ENCODE results near the gene NUP93. TPM values are rescaled to one million over a fixed set of nuclear protein-coding genes. Genes with fewer than 3 reads are reported as not detected.
A peak's percentile ranks its signal among the peaks of the same experiment; 100 is the strongest.

NUP93 gene
- polyA plus RNA-seq, 10 donors = 36.8 to 52.1 (median 45.5) TPM

DNA sequence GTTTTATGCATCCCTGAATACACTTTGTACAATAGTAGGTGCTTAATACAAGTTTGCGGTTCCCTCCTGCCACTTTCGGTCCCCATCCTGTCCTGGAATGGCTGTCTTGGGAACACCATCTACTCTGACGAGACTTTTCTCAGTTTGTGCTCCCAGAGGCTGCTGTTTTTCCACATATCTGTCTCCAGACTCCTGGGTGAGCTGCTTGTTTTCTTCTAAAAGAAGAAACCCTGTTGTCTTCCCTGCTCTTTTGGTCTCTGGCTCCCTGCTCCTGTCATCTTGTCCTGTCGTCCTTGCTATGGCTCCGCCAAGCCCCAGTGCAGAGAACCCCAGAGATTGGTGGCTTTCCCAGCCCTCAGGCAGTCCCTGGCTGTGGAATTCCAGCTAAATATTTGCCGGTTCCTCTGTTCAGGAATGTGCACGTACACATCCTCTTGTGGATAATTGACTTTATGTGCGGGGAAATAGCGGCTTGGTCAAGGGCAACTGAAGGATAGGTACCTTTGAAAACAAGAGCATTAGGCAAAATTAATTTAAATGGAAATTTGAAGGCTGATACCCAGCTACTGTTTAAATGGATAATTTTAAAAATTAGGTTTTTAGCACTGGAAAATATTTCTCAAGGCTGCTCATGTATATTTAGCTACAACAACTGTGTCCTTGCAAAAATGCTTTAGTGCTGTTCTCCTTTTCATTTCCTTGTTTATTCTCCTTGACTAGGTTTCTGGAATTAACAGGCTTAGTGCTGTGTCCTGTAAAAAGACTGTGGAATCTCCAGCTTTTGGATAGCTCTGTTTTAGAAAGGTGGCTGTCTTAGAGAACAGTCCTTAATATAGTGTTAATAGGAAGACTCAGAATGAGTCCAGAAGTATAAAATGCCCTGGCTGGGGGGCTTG, 84.9 kb downstream of the NUP93 start:
- peak in 2 of 3 donors; percentile 7 to 32 for DNase-seq

DNA sequence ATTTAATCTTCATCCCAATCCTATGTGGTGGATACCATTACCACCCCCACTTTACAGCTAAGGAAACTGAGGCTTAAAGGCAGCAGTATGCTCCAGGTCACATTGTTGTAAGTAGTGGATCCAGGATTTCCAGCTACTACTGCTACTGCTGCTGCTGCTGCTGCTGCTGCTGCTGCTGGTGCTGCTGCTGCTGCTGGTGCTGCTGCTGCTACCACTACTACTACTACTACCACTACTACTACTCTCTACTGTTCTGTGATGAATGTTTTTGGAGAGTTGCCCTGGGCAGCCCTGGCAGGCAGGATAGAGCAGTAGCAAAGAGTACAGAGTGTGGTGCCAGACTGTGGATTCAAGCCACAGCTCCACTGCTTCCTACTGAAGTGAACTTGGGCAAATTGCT, 85.8 kb downstream of the NUP93 start:
- DNase-seq = no peak

DNA sequence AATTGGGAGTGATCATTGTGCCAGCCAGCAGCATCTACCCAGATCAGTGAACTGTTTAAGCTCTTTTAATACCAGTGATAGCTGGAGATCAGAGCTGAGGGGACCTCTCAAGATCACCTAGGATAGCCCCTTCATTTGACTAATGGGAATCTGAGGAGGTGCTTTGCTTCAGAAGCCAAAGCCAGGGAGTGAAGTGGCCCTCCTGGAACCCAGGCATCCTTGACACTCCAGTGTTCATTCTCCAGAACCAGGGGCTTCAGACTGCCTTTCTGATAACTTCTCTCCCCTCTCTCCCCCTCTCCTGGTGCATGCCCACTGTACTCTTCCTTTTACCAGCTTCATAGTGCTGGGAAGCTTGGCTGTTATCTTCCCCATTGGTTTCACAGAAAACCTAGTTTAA, 87.1 kb downstream of the NUP93 start:
- DNase-seq = no peak

DNA sequence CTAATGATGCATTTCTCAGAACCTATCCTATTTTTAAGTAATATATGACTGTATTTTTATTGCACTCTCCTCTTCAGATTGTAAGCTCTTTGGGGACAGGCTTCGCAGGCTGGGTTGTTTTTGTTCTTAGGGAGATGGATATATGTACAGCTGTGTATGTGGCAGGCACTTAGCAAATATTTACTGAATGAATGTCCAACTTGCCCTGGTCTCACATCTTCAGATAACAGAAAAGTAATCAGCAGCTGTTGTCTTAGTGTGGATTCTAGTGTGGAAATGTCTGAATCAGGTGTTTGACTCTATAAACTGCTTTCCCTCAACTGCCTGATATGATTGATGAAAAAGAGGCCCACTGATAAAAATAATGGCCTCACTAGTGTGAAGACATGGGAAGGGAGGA, 88.0 kb downstream of the NUP93 start:
- no peak for DNase-seq

DNA sequence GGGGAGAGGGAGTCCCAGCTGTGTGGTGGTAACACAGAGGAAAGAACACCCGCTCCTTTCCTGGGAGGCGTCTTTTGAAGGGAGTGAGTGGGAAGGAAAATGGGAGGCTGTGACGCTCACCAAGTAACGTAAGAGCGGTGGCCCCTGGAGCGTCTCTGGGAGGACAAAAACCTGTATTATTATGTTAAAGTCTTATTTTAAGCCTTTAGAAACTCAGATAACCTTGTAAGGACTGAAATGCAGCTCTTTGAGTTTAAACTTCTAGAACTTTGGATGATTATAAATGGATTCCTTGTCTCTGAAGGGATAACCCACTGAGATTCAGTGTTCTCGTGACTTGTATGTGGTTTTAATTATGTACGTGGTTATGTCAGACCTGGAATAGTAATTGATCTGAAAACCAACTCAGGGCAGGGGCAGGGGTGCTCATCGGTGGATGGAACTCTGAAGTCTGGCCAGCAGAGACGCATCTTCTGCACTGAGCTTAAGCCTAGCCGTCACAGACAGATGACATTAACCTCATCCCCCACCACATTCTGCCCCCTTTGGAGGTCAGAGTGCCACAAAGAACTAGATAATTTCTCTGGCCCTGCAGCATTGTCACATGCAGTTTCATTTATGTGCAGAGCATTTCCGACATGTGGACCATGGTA, 93.3 kb downstream of the NUP93 start:
- DNase-seq = no peak

DNA sequence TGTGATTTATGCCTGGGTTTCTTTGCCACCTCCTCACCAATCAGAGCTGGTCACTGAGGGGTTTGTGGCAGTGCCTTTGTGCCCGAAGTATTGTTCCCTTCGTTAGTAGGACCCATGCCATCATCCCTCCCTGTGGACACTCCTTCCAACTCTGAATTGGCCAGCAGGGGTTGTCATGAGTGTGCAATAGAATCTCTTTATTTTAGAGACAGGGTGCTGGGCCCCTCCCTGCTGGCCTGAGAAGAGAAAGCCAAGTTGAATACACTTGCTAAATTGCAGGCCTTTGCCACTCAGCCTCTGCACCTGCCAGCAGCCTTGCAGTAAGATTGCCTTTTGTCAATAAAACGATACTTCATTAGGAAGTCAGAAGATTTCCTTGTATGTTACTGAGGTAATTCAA, 94.4 kb downstream of the NUP93 start:
- no peak for DNase-seq

DNA sequence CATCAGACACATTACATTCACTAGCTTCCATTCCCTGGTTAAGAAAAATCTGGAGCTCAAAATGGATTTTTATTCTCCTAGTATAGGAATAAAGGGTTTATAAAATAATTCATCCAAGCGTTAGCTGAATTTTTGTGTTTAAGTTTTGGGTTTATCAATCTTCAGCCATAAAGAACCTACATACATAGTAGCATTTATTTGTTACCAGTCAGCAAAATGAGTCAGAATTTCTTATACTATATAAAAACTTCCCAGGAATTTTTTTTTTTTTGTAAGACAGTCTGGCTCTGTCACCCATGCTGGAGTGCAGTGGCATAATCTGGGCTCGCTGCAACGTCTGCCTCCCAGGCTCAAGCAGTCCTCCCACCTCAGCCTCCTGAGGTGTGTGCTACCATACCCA, 94.9 kb downstream of the NUP93 start:
- DNase-seq = no peak

DNA sequence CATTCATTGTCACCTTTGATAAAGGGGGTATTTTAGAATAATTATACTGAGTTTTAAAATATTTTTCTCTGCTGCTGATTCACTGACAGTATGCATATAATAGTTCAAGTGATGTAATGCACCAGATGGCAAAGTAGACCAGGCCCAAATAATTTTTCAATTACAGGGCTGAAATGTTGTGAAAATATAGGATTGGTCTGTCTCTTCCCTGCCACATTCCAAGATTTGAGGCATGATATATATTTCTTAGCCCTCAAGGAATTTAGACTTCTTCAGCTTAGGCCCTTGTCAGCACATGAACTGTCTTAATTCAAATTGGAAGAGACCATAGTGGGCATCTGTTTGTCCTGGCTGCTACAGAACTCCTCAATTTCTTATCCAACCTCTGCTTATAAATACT, 95.9 kb downstream of the NUP93 start:
- no peak for DNase-seq

DNA sequence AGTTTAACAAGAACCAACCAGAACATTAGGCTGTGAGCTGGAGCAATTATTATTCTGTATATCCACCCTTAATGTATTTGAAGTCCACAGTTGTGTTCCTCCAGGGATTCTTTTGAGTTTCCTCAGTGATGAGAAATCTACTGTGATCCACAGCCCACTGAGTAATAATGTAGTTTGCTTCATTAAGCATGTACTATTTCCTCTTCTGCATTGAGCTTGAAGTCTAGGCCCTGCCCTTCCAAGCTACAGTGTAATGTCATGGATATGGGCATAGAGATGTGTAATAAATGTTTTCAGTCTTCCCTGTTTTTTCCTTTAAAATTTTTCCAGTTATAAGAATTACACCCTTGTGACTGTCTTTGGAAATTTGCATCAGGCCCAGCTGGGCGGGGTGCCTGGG, 98.7 kb downstream of the NUP93 start:
- no peak for DNase-seq

DNA sequence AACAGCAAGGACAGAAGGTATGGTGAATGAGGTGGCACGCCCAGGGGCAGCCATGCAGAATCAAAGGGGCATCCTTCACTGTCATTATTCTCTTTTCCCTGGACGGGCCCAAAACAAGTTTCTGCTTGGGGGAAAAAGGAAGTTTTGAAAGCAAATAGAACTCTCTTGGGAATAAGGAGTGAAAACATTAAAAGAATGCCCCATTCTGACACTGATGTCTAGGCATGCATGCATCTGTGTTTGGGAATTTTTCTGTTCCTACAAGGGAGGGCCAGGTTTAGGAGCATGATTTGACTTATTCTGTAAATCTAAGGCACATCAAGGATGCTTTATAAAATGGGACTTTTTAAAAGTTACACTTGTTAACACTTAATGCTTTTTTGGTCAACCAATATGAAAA, 100.7 kb downstream of the NUP93 start:
- no peak for DNase-seq

DNA sequence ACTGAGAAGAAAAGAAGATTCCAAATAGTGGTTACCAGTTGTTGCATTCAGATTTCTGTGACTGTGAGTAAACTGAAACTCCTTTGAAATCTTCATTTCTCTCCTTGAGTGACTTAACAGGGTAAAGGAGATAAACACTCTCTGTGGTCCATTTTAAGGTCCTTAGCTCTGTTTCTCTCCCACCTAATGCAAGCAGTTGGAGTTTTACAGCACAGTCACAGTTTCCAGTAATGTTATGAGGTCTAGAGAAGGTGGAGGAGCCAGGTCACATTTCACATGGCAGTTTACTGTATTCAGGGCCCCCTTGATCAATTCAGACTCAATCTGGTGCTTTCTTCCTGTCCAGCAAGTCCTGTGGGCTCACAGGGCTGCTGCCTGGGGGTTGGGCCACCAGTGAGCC, 102.8 kb downstream of the NUP93 start:
- no peak for DNase-seq

DNA sequence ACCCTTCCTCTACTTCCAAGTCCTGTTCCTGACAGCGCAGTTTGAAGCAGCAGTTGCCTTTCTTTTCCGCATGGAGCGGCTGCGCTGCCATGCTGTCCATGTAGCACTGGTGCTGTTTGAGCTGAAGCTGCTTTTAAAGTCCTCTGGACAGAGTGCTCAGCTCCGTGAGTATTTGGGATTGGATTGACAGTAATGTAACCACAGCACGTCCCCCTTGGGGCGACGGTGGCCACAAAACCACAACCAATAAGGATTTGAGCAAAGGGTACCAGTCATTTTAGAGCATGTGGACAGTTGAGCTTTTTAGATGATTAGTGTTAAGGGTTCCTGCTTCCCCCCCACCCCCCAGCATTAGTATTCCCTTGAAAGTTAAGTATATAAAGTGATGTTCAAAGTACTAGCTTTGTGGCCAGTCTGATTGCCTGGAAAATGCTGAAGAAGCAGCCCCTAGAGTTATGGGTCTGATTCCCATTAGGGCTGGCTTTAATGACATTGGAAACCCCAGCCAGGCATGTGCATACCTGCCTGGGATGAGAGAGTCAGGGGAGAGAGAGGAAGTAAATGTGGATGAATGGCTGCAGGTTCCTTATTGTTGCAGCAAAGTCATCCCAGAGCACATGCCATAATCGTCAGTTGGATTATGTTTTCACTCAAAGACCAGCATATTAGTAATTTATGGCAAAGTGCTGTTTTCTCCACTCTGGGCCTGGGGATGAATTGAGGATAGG, 103.5 kb downstream of the NUP93 start:
- no peak for DNase-seq

DNA sequence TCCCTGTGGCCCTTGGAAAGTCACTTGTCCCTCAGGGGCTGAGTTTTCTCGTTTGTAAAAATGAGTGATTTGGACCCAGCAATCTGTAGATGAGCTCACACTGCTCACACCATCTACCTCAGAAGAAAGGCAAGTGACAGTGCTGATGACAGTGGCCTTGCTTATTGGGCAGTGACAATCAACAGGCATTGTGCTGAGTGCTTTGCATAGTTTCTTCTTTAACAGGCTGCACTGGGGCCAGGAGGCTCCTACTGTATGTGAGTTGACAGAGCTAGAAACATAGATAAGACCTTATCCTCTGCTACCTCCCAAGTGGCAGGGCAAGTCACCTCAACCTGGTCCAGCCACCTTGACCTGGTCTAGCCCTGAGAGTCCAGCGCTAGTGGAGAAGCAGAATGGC, 105.4 kb downstream of the NUP93 start:
- DNase-seq = no peak

DNA sequence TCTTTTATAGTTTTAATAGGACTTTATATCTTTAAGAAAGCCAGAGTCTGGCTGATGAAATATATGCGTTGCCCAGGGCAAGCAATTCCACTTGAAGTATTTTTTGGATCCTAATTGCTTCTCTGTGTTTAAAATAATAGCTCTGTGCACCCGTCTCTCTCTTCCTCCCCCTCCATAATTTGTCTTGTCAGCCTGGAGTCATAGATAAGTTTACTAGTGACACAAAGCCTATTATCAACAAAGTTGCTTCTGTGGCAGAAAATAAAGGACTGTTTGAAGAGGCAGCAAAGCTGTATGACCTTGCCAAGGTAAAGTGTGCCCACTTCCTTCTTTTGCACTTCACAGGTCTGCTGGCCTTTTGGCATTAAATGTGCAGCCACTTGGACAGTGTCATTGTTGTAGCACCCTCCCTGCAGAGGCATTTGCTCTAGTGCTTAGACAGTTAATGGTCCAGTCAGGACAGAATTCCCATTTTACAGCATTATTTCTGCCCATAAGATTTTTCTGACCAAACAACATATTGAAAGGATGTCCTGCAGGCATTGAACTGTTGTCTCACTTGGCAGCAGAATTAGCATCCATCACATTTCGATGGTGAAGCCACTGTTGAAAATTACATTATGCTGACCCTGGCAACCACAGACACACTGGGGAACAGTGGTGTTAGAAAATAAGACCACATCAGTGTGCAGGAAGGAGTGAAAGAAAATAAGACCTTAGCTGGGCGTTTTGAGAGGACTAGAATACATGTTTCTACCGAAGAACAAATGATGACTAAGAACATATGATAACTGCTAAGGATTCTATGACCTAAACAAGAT, 106.7 kb downstream of the NUP93 start:
- no peak for DNase-seq

DNA sequence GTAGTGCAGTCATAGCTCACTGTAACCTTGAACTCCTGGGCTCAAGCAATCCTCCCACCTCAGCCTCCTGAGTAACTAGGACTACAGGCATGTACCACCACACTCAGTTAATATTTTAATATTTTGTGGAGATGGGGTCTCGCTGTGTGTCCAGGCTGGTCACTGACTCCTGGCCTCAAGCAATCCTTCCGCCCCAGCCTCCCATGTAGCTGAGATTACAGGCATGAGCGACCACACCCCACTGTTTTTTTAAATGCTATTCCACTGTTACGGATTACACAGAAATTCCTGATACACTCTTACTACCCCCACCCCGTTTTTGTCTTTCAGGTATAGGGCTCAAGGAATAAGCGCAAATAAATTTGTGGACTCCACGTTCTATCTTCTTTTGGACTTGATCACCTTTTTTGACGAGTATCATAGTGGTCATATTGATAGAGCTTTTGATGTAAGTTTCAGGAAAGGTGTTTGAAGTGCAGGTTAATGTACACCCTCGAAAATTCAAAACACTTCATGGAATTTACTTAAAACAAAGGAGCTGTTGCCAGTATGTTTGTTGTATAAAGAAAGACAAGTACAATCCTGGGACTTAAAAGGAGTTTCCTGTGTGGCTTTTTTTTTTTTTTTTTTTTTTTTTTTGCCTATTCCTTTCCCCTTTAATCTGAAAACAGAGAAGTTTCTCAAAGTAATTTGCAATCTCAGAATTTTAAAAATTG, 108.9 kb downstream of the NUP93 start:
- no peak for DNase-seq

DNA sequence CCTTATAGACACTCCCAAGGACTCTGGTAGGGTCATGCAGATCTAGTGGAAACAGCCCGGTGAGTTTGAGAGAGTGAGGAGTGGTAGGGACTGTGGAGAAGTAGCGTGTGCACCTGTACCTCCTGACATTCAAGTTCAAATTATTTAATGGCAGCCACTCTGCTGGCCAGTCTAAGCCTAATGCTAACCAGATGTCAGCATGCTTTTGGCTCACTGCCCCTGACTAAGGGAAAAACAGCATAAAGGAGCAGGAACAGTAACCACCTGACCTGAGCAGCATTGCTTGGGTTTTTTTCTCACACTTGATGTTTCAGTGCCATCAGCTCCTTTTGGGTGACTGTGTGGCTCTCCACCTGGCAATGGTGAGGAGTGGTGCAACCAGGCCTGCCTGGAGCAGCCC, 111.3 kb downstream of the NUP93 start:
- peak; percentile 33 to 78 (median 70) for DNase-seq

DNA sequence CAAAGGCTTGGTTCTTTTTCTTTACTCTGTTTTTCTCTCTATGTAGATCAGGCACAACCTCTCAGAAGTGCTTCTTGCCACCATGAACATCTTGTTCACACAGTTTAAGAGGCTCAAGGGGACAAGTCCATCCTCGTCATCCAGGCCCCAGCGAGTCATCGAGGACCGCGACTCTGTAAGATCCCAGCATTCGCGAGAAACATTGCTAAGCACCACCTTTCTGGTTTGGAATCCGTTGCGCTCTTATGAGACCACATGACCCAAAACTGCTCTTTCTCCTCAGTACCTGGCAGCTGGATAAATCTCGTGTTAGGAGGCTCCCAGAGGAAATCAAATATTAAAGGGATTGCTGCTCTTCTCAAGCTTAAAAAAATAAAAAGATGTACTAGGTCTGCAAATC, 111.7 kb downstream of the NUP93 start:
- DNase-seq = no peak

DNA sequence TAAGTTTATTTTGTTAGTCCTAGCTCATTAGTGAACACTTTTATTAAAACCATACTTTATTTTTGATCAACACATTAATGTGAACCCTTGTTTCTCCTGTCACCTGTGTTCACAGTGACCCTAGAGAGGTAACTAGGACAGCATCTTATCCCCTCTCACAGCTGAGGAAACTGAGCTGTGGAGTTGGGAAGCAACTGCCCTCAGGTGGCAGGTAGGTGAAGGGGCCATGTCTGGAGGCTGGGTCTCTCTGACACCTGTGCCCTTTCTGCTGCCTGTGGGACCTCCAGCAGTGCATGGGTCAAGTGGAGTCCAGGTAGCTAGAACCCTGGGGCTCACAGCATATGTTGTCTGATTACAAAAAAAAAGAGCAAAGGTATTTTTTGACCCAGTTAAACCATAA, 112.2 kb downstream of the NUP93 start:
- no peak for DNase-seq

DNA sequence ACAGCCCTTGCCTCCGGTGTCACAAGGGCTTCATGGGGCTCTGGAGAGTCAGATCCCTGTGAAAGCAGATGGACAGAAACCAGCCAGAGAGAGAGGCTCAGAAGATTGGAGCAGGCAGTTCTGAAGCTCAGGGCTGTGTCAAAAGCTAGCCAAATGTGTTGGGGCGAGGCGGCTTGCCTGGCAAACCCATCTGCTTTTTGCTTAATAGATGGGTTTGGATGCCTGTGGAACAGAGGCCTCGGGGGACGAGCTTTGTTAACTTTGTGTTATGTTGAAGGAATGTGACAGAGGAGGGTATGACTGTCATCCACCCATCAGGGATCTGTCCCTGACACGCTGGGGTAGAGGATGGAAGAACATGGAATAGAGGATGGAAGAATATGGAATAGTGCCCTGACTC, 114.1 kb downstream of the NUP93 start:
- DNase-seq = no peak

DNA sequence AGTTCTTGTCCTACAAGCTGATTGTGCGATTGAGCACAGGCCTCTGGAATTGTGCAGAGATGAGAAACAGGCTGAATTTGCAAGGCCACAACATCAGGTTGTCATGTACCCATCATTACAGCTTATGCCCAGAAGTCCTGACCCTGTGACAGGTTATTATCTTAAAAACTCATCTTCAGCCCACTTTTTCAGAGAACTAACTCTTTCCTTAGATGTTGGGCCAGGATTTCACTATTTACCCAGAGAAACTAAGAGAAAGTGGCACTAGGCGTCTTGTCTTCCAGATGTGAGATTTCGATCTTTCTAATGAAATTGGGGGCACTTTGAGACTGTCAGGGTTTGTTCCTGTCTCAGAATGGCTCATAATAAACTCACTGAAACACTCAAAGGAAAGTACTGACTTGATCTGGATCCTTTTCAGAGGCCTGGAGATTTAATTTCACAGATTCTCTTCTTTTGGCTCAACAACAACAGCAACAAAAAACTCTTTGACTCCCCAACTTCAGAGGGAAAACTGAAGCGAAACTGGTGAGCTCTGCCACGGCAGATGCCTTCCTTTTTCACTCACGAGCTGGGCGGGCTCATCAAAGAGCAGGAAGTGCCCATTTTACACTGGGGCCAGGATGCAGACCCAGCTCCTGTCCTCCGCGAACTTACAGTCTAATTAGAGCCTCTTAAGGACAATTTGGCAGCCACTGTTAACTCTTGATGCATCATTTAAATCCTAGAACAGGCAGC, 117.4 kb downstream of the NUP93 start:
- no peak for DNase-seq

Data from muscle of back (tissue), 11 donors.